ENCODE measurements around the gene SCUBE2. TPM values are rescaled to one million over a fixed set of nuclear protein-coding genes. Genes with fewer than 3 reads are reported as not detected.

SCUBE2 gene
- total RNA-seq, 1 donor, result 1.8 TPM

GRCh38 chr11:8973121-8973520 is 118.3 kb downstream of the SCUBE2 start:
- no peaks in the 10 kb centered on the region for H3K9me3 ChIP-seq (ENCODE audit: low read depth, low read length)
- no peak for TF ChIP-seq CTCF (IDR thresholded peaks at IDR 0.05; ENCODE audit: extremely low read depth, low read depth, low read length)
- no peaks in the 10 kb centered on the region for H3K27me3 ChIP-seq (ENCODE audit: insufficient read depth, low read length)
- no peak overlapping the region for H3K4me3 ChIP-seq (ENCODE audit: insufficient read depth, low read length)
- H3K4me2 ChIP-seq (ENCODE audit: insufficient read depth, low read length), result no peak overlapping the region
- H3K4me1 ChIP-seq (ENCODE audit: insufficient read depth, low read length), result no peaks in the 10 kb centered on the region
- no peak overlapping the region for H2AFZ ChIP-seq (ENCODE audit: low read length)
- H3K79me2 ChIP-seq (ENCODE audit: insufficient read depth, low read length), result no peaks in the 10 kb centered on the region
- H3K36me3 ChIP-seq (ENCODE audit: insufficient read depth, low read length), result no peaks in the 10 kb centered on the region
- DNase-seq (ENCODE audit: insufficient read length, low spot score, missing footprints), result no peak
- no peaks in the 10 kb centered on the region for H4K20me1 ChIP-seq (ENCODE audit: insufficient read depth, low read length)
- H3K27ac ChIP-seq (ENCODE audit: low read depth, low read length), result no peak overlapping the region

DNA sequence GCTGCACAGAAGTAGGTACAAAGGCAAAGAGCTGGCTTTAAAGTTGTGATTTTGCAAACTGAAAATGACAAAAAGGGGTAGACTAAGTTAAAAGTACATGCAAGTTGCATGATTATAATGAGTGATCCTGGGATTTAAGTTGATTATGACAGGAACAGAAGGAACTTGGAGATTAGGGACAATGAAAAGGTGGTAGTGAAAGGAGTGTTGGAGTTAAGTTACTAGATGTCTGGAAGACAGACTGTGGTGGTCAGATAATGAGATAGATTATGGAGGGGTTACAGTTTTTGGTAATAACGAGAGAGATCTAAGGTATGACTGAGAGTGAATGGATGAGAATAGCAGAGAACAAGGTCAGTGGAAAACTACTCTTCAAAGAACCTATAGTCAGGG is 119.5 kb downstream of the SCUBE2 start:
- no peak overlapping the region for H2AFZ ChIP-seq (ENCODE audit: low read length)

GRCh38 chr11:8971196-8971923 is 120.0 kb downstream of the SCUBE2 start:
- Histone ChIP-seq H3K4me2 (ENCODE audit: insufficient read depth, low read length) (no peak overlapping the region), H3K79me2 (ENCODE audit: insufficient read depth, low read length) (no peaks in the 10 kb centered on the region)

More for the DNA sequence above, 119.5 kb downstream of the SCUBE2 start:
- Histone ChIP-seq H3K27me3 (ENCODE audit: insufficient read depth, low read length) (no peaks in the 10 kb centered on the region), H3K4me3 (ENCODE audit: insufficient read depth, low read length) (no peak overlapping the region), H3K4me2 (ENCODE audit: insufficient read depth, low read length) (no peak overlapping the region), H3K9me3 (ENCODE audit: low read depth, low read length) (no peaks in the 10 kb centered on the region), H3K36me3 (ENCODE audit: insufficient read depth, low read length) (no peaks in the 10 kb centered on the region), H3K4me1 (ENCODE audit: insufficient read depth, low read length) (no peaks in the 10 kb centered on the region), H4K20me1 (ENCODE audit: insufficient read depth, low read length) (no peaks in the 10 kb centered on the region), H3K27ac (ENCODE audit: low read depth, low read length) (no peak overlapping the region), H3K79me2 (ENCODE audit: insufficient read depth, low read length) (no peaks in the 10 kb centered on the region)
- no peak for TF ChIP-seq CTCF (IDR thresholded peaks at IDR 0.05; ENCODE audit: extremely low read depth, low read depth, low read length)
- no peak for DNase-seq (ENCODE audit: insufficient read length, low spot score, missing footprints)

More at GRCh38 chr11:8971196-8971923, 120.0 kb downstream of the SCUBE2 start:
- H3K27me3 ChIP-seq (ENCODE audit: insufficient read depth, low read length), result no peaks in the 10 kb centered on the region
- H3K9me3 ChIP-seq (ENCODE audit: low read depth, low read length), result no peaks in the 10 kb centered on the region
- no peak for DNase-seq (ENCODE audit: insufficient read length, low spot score, missing footprints)
- no peaks in the 10 kb centered on the region for H4K20me1 ChIP-seq (ENCODE audit: insufficient read depth, low read length)
- H3K27ac ChIP-seq (ENCODE audit: low read depth, low read length), result no peak overlapping the region
- H3K36me3 ChIP-seq (ENCODE audit: insufficient read depth, low read length), result no peaks in the 10 kb centered on the region
- H3K4me3 ChIP-seq (ENCODE audit: insufficient read depth, low read length), result no peak overlapping the region
- no peak overlapping the region for H2AFZ ChIP-seq (ENCODE audit: low read length)
- no peak for TF ChIP-seq CTCF (IDR thresholded peaks at IDR 0.05; ENCODE audit: extremely low read depth, low read depth, low read length)
- H3K4me1 ChIP-seq (ENCODE audit: insufficient read depth, low read length), result no peaks in the 10 kb centered on the region

Small RNA genes within 50 kb of the gene (small RNA-seq; reads per million reads assigned to genes)
- gene MIR5691, result not detected

Other genes starting within 250 kb of the SCUBE2 start
- 39.1 and 43.6 TPM in 2 replicates for gene AKIP1, start 180.4 kb downstream of the SCUBE2 start, total RNA-seq
- 0.29 TPM in 1 of 2 replicates, not detected in the other for gene C11orf16, start 158.7 kb downstream of the SCUBE2 start, total RNA-seq
- not detected in 2 replicates for gene ASCL3, start 148.6 kb downstream of the SCUBE2 start, total RNA-seq
- 32.6 and 40.1 TPM in 2 replicates for gene TMEM9B, start 127.2 kb downstream of the SCUBE2 start, total RNA-seq
- 6.2 and 6.8 TPM in 2 replicates for gene NRIP3, start 87.6 kb downstream of the SCUBE2 start, total RNA-seq
- gene DENND5A, start 173.8 kb upstream of the SCUBE2 start, total RNA-seq, result 176 and 183 TPM in 2 replicates
- 56.0 and 56.1 TPM in 2 replicates for gene TMEM41B, start 223.0 kb upstream of the SCUBE2 start, total RNA-seq

Data from osteoblast (primary cell).